HG03520 (cell line): Measurements from ENCODE around the gene PHGDH.
"Not testable (repeated sequence)": the region's sequence is repeated elsewhere in the genome, so short reads cannot be mapped to it uniquely, and the experiment has no call there.

ENCODE experiments used
- ATAC-seq: cut with Tn5 transposase; IDR thresholded peaks from one replicate; pipeline ENCODE4 v1.9.1; 2021; ENCODE audit warnings: mild to moderate bottlenecking, moderate library complexity; ENCODE audit not compliant: unreplicated experiment

Gene PHGDH

DNA sequence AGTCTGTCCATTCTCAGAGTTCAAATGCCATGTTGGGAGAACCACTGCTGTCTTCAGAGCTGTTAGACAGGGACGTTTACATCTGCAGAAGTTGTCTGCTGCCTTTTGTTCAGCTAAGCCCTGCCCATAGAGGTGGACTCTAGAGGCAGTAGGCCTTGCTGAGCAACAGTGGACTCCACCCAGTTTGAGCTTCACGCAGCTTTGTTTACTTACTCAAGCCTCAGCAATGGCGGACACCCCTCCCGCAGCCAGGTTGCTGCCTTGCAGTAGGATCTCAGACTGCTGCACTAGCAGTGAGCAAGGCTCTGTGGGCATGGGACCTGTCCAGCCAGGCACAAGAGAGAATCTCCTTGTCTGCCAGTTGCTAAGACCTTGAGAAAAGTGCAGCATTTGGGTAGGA lies 14.9 kb upstream of the PHGDH start:
- ATAC-seq, result not testable (repeated sequence)

GRCh38 chr1:119697598-119697997 lies 14.1 kb upstream of the PHGDH start:
- ATAC-seq, result no peak

DNA sequence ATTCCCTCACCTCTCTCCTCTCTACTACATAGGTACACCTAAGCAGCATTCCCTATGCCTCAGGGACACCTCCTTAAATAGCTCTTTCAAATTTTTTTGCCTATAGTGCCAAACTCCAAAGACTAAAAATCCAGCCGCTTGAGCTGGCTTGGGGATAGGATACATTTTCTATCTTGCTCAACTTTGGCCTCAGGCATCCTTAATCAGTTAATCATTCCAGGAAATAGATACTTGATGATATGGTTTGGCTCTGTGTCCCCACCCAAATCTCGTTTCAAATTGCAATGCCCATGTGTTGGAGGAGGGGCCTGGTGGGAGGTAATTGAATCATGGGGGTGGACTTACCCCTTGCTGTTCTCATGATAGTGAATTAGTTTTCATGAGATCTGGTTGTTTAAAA lies 11.4 kb upstream of the PHGDH start:
- ATAC-seq, result no peak

GRCh38 chr1:119701659-119702058 lies 10.1 kb upstream of the PHGDH start:
- no peak for ATAC-seq

DNA sequence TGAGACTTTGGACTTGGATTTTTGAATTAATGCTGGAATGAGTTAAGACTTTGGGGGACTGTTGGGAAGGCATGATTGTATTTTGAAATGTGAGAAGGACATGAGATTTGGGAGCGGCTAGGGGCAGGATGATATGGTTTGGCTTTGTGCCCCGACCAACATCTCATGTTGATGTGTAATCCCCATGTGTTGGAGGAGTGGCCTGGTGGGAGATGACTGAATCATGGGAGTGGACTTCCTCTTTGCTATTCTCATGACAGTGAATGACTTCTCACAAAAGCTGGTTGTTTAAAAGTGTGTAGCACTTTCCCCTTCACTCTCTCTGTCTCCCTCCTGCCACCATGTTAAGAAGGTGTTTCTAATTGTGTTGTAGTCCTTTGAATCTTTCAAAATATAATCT lies 9.3 kb upstream of the PHGDH start:
- no peak for ATAC-seq

- no peak for ATAC-seq
These were observed 7.9 kb upstream of the PHGDH start for GRCh38 chr1:119703666-119704450.

DNA sequence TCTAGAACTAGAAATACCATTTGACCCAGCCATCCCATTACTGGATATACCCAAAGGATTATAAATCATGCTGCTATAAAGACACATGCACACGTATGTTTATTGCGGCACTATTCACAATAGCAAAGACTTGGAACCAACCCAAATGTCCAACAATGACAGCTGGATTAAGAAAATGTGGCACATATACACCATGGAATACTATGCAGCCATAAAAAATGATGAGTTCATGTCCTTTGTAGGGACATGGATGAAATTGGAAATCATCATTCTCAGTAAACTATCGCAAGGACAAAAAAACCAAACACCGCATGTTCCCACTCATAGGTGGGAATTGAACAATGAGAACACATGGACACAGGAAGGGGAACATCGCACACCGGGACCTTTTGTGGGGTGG lies 5.1 kb upstream of the PHGDH start:
- ATAC-seq, result not testable (repeated sequence)

DNA sequence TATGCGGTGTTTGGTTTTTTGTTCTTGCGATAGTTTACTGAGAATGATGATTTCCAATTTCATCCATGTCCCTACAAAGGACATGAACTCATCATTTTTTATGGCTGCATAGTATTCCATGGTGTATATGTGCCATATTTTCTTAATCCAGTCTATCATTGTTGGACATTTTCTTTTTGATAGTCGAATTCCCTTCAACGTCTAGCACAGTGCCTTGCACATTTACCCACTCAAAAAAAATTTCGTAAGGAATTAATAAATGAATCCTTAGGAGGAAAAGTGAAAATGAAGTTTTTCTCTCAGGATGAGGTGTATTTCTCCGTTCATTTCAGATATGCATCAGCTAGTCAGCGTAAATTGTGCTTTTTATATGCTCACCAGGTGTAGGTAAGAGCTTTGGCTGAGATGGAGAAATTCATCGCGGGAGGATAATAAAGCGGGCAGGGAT lies 354 bp upstream of the PHGDH start:
- not testable (repeated sequence) for ATAC-seq

GRCh38 chr1:119712342-119713038 lies 756 bp downstream of the PHGDH start:
- no peak for ATAC-seq

DNA sequence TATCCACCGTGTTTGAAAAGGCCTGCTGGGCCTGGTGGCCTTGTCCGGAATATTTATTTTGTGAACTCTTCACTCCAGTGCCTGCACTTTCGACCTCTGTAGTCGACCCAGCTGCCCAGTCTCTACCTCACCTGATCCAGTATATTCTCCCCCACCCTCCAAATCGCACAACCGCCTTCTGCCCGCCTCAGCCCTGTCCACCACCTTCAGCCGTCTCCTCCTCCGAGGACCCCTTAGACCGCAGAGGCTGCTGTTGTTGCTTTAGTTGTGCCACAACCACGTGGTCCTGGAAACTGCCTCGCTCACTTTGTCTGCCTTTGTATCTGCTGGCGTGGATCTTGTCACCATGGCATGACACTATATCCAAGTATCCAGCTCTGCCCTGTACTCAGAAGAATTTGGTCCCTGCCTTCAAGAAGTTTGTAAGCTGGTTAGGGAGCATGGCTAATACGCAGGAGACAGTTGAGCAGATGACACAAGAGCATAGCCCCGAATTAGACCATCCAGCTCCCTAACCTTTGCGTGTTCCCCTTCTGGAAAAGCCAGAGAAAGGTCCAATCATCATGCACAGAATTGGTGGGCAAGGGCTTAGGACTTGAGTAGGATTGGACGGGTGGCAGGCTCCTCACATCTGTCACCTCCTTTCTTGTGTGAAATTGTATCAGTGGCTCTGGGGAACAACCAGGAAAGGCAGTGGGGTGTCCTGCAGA lies 1.5 kb downstream of the PHGDH start:
- ATAC-seq, result no peak

- ATAC-seq, result no peak
These were observed 2.2 kb downstream of the PHGDH start for GRCh38 chr1:119713749-119714456.

GRCh38 chr1:119714583-119714982 lies 2.8 kb downstream of the PHGDH start:
- ATAC-seq, result no peak

DNA sequence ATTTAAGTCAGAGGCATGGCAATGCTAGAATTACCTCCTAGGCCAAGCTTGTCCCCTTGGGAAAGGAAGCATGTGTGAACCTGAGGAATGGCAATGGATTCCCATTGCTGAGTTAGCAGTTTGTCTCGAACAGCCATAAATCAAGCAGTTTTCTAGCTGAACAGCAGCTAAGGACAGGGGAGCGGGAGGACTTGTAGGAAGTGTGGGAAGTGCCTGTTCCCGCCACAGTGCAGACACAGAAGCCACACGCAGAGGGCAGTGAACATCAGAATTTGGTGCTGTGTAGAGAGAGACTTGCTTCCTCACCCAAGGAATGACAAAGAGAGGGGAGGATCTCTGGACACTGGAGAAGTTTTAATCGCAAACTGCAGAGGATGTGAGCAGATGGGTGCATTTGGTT lies 3.8 kb downstream of the PHGDH start:
- no peak for ATAC-seq

GRCh38 chr1:119718409-119718808 lies 6.7 kb downstream of the PHGDH start:
- ATAC-seq, result no peak

- ATAC-seq, result no peak
These were observed 7.2 kb downstream of the PHGDH start for GRCh38 chr1:119718972-119719371.

DNA sequence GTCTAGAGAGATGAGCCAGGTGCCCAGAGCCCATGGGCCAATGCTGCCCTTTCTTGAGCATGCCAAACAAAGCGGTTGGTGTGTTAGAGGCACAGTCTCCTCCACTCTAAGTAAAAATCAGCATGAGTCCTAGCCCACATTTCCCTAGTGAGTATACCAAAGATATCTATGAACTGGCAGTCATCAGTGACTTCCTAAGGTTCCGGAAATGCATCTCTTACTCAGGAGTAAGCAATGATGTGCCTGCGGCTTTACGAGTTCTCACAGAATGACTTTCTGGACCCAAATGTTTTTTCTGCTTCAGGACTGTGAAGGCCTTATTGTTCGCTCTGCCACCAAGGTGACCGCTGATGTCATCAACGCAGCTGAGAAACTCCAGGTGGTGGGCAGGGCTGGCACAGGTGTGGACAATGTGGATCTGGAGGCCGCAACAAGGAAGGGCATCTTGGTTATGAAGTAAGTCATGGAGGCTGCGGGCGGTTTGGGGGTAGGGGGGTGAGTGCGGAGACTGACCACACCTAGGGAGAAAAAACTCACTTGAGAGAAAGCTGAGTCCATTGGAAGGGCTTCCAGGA lies 9.2 kb downstream of the PHGDH start:
- no peak for ATAC-seq

DNA sequence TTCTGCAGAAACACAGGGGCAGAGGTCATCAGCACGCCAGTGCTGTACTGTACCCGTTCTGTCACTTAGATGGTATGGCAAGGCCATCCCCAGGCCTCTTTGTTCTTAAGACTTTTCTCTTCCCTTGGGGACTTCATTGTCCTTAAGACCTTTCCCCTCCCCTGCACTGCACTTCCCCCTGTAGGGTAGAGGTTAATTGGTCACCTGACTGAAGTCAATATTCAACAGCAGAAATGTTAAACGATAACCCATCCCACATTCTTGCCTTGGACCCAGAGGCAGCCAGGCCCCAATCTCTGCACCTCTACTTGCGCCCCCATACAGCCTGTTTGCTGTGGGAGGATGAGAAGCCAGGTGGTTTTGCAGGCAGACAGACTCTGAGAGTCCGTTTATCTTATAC lies 10.2 kb downstream of the PHGDH start:
- no peak for ATAC-seq

- no peak for ATAC-seq
These were observed 13.0 kb downstream of the PHGDH start for GRCh38 chr1:119724611-119725218.

GRCh38 chr1:119725626-119726025 lies 13.9 kb downstream of the PHGDH start:
- no peak for ATAC-seq

- ATAC-seq, result no peak
These were observed 16.3 kb downstream of the PHGDH start for GRCh38 chr1:119727991-119728390.
